Measurements from ENCODE around the gene TLE4. TPM values are rescaled to one million over a fixed set of nuclear protein-coding genes. Genes with fewer than 3 reads are reported as not detected.

Gene TLE4
- total and polyA plus RNA-seq, 2 donors (not counting 1 experiment from before 2014, with no cell fraction given): 34.7 to 57.3 TPM

DNA sequence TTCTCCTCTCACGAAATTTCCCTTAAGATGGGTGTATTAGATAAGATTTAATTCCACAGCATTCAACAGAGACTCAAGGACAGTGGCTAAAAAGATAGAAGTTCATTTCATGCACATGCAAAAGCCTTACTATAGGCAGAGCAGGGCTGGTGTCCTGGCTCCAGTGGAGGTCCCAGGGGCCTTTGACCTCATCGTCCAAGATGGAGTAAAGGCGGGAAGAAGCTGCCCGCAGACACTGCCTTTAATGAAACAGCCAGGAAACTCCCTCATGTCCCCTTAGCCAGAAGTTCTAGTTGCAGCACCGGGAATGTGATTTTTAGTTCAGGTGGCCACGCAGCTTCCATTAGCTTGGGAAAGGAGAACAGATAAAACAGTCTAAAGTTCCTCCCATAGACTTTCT is 190.3 kb downstream of the TLE4 start:
- Mint-ChIP-seq H3K27ac (no peak overlapping the region), H3K4me1 (no peaks in the 10 kb centered on the region), H3K9me3 (ENCODE audit: insufficient read depth) (no peaks in the 10 kb centered on the region), H3K4me3 (no peak overlapping the region), H3K27me3 (peaks cover 4% of the 10 kb centered on the region)
- DNase-seq: no peak
- no peak for TF ChIP-seq EZH2 (IDR thresholded peaks at IDR 0.05; ENCODE audit: borderline replicate concordance, insufficient read depth, low read depth, low read length, poor library complexity, severe bottlenecking)
- TF ChIP-seq, protein P1, sequence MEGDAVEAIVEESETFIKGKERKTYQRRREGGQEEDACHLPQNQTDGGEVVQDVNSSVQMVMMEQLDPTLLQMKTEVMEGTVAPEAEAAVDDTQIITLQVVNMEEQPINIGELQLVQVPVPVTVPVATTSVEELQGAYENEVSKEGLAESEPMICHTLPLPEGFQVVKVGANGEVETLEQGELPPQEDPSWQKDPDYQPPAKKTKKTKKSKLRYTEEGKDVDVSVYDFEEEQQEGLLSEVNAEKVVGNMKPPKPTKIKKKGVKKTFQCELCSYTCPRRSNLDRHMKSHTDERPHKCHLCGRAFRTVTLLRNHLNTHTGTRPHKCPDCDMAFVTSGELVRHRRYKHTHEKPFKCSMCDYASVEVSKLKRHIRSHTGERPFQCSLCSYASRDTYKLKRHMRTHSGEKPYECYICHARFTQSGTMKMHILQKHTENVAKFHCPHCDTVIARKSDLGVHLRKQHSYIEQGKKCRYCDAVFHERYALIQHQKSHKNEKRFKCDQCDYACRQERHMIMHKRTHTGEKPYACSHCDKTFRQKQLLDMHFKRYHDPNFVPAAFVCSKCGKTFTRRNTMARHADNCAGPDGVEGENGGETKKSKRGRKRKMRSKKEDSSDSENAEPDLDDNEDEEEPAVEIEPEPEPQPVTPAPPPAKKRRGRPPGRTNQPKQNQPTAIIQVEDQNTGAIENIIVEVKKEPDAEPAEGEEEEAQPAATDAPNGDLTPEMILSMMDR (IDR thresholded peaks at IDR 0.05): no peak
- Histone ChIP-seq H3K27me3 (replicated peaks in 1 of 4; ENCODE audit: control extremely low read depth in 1 of 4, control insufficient read depth in 3 of 4, insufficient read depth in 4 of 4, low read length in 3 of 4) (no peaks in the 10 kb centered on the region), H3K27ac (ENCODE audit: low read length in 2 of 2) (no peak overlapping the region), H3K9me3 (ENCODE audit: control extremely low read depth in 1 of 3, control insufficient read depth in 2 of 3, insufficient read depth in 1 of 3, low read length in 2 of 3) (no peaks in the 10 kb centered on the region), H3K4me2 (replicated peaks; ENCODE audit: low read depth, low read length, poor library complexity, severe bottlenecking) (no peak overlapping the region), H3K79me2 (ENCODE audit: control insufficient read depth, insufficient read depth, low read length) (no peaks in the 10 kb centered on the region), H3K9ac (ENCODE audit: low read length) (no peak overlapping the region), H2AFZ (ENCODE audit: insufficient read depth, low read depth, low read length, poor library complexity, severe bottlenecking) (no peak overlapping the region), H4K20me1 (ENCODE audit: control insufficient read depth, insufficient read depth, low read length, poor library complexity, severe bottlenecking) (no peaks in the 10 kb centered on the region), H3K4me3 (ENCODE audit: control extremely low read depth in 1 of 5, extremely low read depth in 1 of 5, insufficient read depth in 1 of 5, low read depth in 2 of 5, low read length in 4 of 5) (no peak overlapping the region), H3K36me3 (replicated peaks in 1 of 2; ENCODE audit: control extremely low read depth in 1 of 2, control insufficient read depth in 1 of 2, extremely low read depth in 1 of 2, insufficient read depth in 2 of 2, low read length in 1 of 2) (no peaks in the 10 kb centered on the region), H3K4me1 (ENCODE audit: control insufficient read depth in 2 of 2, insufficient read depth in 2 of 2, low read length in 2 of 2) (no peaks in the 10 kb centered on the region)
- no peak for ATAC-seq (ENCODE audit: low read depth)
- intact Hi-C loops (cut with micrococcal nuclease): no loop called here
- 100% methylated on average over 4 of the region's 6 CpGs for WGBS (ENCODE audit: insufficient coverage)
- CTCF ChIA-PET: interaction anchor here (0.6 to 1.0 kb wide), 2 partner anchors 27 to 1326 kb away, joined by 3 read pairs; no protein-coding TSS in a partner anchor
- POLR2A ChIA-PET: no interaction called here

DNA sequence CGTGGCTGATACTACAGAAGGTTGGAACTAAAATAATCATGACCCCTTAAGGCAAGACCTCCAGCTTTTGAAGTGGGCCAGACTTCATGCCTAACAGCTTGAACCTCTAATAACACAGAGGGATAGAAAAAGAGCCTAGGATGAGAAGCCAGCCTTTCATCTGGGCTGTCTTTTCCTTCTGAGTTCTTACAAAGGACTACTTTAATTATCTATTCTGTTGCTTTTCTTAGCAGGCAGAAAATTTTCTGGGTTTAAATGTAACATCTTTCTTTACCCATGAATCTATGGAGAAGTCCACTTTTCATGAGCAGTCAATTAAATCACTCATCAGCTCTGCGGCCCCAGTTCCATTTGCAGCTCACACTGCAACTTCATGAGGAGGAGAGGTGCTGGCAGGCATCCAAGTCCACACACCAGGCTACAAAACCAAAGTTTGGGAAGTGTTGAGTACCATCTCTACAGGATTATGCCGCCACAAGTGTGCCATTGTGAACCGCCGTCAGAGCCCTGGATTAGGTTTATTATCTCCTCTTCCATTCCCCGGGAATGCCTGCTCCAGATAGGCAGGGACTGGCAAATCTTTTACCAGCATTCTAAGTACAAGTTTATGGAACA is 192.0 kb downstream of the TLE4 start:
- Histone ChIP-seq H2AFZ (ENCODE audit: insufficient read depth, low read depth, low read length, poor library complexity, severe bottlenecking) (no peak overlapping the region), H4K20me1 (ENCODE audit: control insufficient read depth, insufficient read depth, low read length, poor library complexity, severe bottlenecking) (no peaks in the 10 kb centered on the region), H3K9me3 (ENCODE audit: control extremely low read depth in 1 of 3, control insufficient read depth in 2 of 3, insufficient read depth in 1 of 3, low read length in 2 of 3) (no peaks in the 10 kb centered on the region), H3K4me1 (ENCODE audit: control insufficient read depth in 2 of 2, insufficient read depth in 2 of 2, low read length in 2 of 2) (peaks cover 0 to 6% of the 10 kb centered on the region in 2 donors), H3K79me2 (ENCODE audit: control insufficient read depth, insufficient read depth, low read length) (no peaks in the 10 kb centered on the region), H3K27ac (ENCODE audit: low read length in 2 of 2) (no peak overlapping the region), H3K4me3 (ENCODE audit: control extremely low read depth in 1 of 5, extremely low read depth in 1 of 5, insufficient read depth in 1 of 5, low read depth in 2 of 5, low read length in 4 of 5) (no peak overlapping the region), H3K36me3 (replicated peaks in 1 of 2; ENCODE audit: control extremely low read depth in 1 of 2, control insufficient read depth in 1 of 2, extremely low read depth in 1 of 2, insufficient read depth in 2 of 2, low read length in 1 of 2) (no peaks in the 10 kb centered on the region), H3K27me3 (replicated peaks in 1 of 4; ENCODE audit: control extremely low read depth in 1 of 4, control insufficient read depth in 3 of 4, insufficient read depth in 4 of 4, low read length in 3 of 4) (peaks cover 0 to 3% (median 0%) of the 10 kb centered on the region in 4 experiments), H3K4me2 (replicated peaks; ENCODE audit: low read depth, low read length, poor library complexity, severe bottlenecking) (no peak overlapping the region), H3K9ac (ENCODE audit: low read length) (no peak overlapping the region)
- 100% methylated on average over 3 of the region's 6 CpGs for WGBS (ENCODE audit: insufficient coverage)
- POLR2A ChIA-PET: no interaction called here
- ATAC-seq (ENCODE audit: low read depth) (no peak), DNase-seq (no peak)
- TF ChIP-seq EZH2 (IDR thresholded peaks at IDR 0.05; ENCODE audit: borderline replicate concordance, insufficient read depth, low read depth, low read length, poor library complexity, severe bottlenecking): no peak
- TF ChIP-seq, protein P1 (IDR thresholded peaks at IDR 0.05): no peak
- Mint-ChIP-seq H3K9me3 (ENCODE audit: insufficient read depth) (no peaks in the 10 kb centered on the region), H3K27ac (no peak overlapping the region), H3K4me3 (no peak overlapping the region), H3K27me3 (peaks cover 4% of the 10 kb centered on the region), H3K4me1 (peaks cover 7% of the 10 kb centered on the region)
- intact Hi-C loops (cut with micrococcal nuclease): no loop called here
- CTCF ChIA-PET: interaction anchor here (0.7 kb wide), 2 partner anchors 426 to 924 kb away, joined by 3 to 4 read pairs; no protein-coding TSS in a partner anchor

All from B cell (primary cell).